ENCODE results near the gene IFRD2. TPM values are rescaled to one million over a fixed set of nuclear protein-coding genes. Genes with fewer than 3 reads are reported as not detected.
A peak's percentile ranks its signal among the peaks of the same experiment; 100 is the strongest.
"Not testable (repeated sequence)": the region's sequence is repeated elsewhere in the genome, so short reads cannot be mapped to it uniquely, and the experiment has no call there.

Gene IFRD2
- total and polyA plus RNA-seq, 3 experiments from 2014 or later: 66.8 to 192 (median 191) TPM

GRCh38 chr3:50288387-50289007 is 3.7 kb downstream of the IFRD2 start:
- peaks cover 21% of the 10 kb centered on the region for H3K4me1 ChIP-seq (ENCODE audit: insufficient read depth, low read length)
- H3K27ac ChIP-seq (ENCODE audit: low read depth, low read length): no peak overlapping the region
- H3K27me3 ChIP-seq (ENCODE audit: insufficient read depth, low read length, poor library complexity, severe bottlenecking): no peaks in the 10 kb centered on the region
- Mint-ChIP-seq H3K9me3 (no peaks in the 10 kb centered on the region), H3K27ac (no peak overlapping the region), H3K4me1 (peaks cover 13 to 17% (median 16%) of the 10 kb centered on the region in 3 donors), H3K27me3 (no peaks in the 10 kb centered on the region), H3K4me3 (peak overlapping the region in 1 of 7 donors; percentile 52), H3K36me3 (peaks cover 0 to 46% (median 7%) of the 10 kb centered on the region in 3 donors)
- no peak overlapping the region for H3K4me3 ChIP-seq (ENCODE audit: low read length)
- CTCF ChIA-PET: interaction anchor here (1.0 to 1.3 kb wide), 3 partner anchors 28 to 94 kb away, joined by 3 read pairs; no protein-coding TSS in a partner anchor
- H3K9me3 ChIP-seq (ENCODE audit: low read length): no peaks in the 10 kb centered on the region
- POLR2A ChIA-PET: interaction anchor here (0.5 to 0.6 kb wide), 2 partner anchors 35 to 45 kb away, joined by 3 read pairs; no protein-coding TSS in a partner anchor
- DNase-seq: no peak
- peaks cover 6% of the 10 kb centered on the region for H3K36me3 ChIP-seq (ENCODE audit: insufficient read depth, low read length)

- DNase-seq: no peak
- H3K36me3 Mint-ChIP-seq: peaks cover 0 to 44% (median 7%) of the 10 kb centered on the region in 3 donors
- Histone ChIP-seq H3K27me3 (ENCODE audit: insufficient read depth, low read length, poor library complexity, severe bottlenecking) (no peaks in the 10 kb centered on the region), H3K4me3 (ENCODE audit: low read length) (no peak overlapping the region), H3K4me1 (ENCODE audit: insufficient read depth, low read length) (peaks cover 15% of the 10 kb centered on the region), H3K27ac (ENCODE audit: low read depth, low read length) (no peak overlapping the region), H3K36me3 (ENCODE audit: insufficient read depth, low read length) (peaks cover 6% of the 10 kb centered on the region), H3K9me3 (ENCODE audit: low read length) (no peaks in the 10 kb centered on the region)
- no peaks in the 10 kb centered on the region for H3K27me3 Mint-ChIP-seq
- peak overlapping the region in 1 of 8 donors; percentile 48 for H3K27ac Mint-ChIP-seq
- POLR2A ChIA-PET: no interaction called here
- H3K4me3 Mint-ChIP-seq: peak overlapping the region in 1 of 7 donors; percentile 54
- H3K9me3 Mint-ChIP-seq: no peaks in the 10 kb centered on the region
- CTCF ChIA-PET: interaction anchor here (1.0 kb wide), 1 partner anchor 93 kb away, joined by 3 read pairs; no protein-coding TSS in a partner anchor
- peaks cover 6 to 8% (median 7%) of the 10 kb centered on the region in 3 donors for H3K4me1 Mint-ChIP-seq
Measured at GRCh38 chr3:50287262-50287661, 5.0 kb downstream of the IFRD2 start.

GRCh38 chr3:50286322-50287227 is 5.7 kb downstream of the IFRD2 start:
- Histone ChIP-seq H3K4me3 (ENCODE audit: low read length) (no peak overlapping the region), H3K9me3 (ENCODE audit: low read length) (no peaks in the 10 kb centered on the region), H3K27me3 (ENCODE audit: insufficient read depth, low read length, poor library complexity, severe bottlenecking) (no peaks in the 10 kb centered on the region), H3K36me3 (ENCODE audit: insufficient read depth, low read length) (peaks cover 6% of the 10 kb centered on the region), H3K27ac (ENCODE audit: low read depth, low read length) (no peak overlapping the region), H3K4me1 (ENCODE audit: insufficient read depth, low read length) (peaks cover 12% of the 10 kb centered on the region)
- H3K4me1 Mint-ChIP-seq: peaks cover 5 to 6% (median 6%) of the 10 kb centered on the region in 3 donors
- ChIA-PET CTCF (interaction anchor here (1.0 kb wide), 1 partner anchor 92 kb away, joined by 3 read pairs; no protein-coding TSS in a partner anchor), POLR2A (no interaction called here)
- H3K27ac Mint-ChIP-seq: peak overlapping the region in 1 of 8 donors; percentile 26
- H3K27me3 Mint-ChIP-seq: no peaks in the 10 kb centered on the region
- no peaks in the 10 kb centered on the region for H3K9me3 Mint-ChIP-seq
- H3K4me3 Mint-ChIP-seq: no peak overlapping the region
- H3K36me3 Mint-ChIP-seq: peaks cover 0 to 42% (median 7%) of the 10 kb centered on the region in 3 donors
- DNase-seq: no peak

GRCh38 chr3:50284121-50284520 is 8.1 kb downstream of the IFRD2 start:
- H3K4me3 ChIP-seq (ENCODE audit: low read length); H3K9me3 ChIP-seq (ENCODE audit: low read length); H3K4me3 Mint-ChIP-seq; H3K27ac Mint-ChIP-seq; H3K9me3 Mint-ChIP-seq; H3K27ac ChIP-seq (ENCODE audit: low read depth, low read length); H3K27me3 Mint-ChIP-seq; DNase-seq; H3K4me1 Mint-ChIP-seq; H3K36me3 ChIP-seq (ENCODE audit: insufficient read depth, low read length); H3K27me3 ChIP-seq (ENCODE audit: insufficient read depth, low read length, poor library complexity, severe bottlenecking); H3K4me1 ChIP-seq (ENCODE audit: insufficient read depth, low read length): not testable (repeated sequence)
- H3K36me3 Mint-ChIP-seq: peaks cover 0 to 28% (median 7%) of the 10 kb centered on the region in 3 donors
- CTCF ChIA-PET: interaction anchor here (1.0 to 1.7 kb wide), 2 partner anchors 14 to 24 kb away, joined by 3 to 5 read pairs; no protein-coding TSS in a partner anchor
- POLR2A ChIA-PET: interaction anchor here (0.6 to 1.1 kb wide), 2 partner anchors 8 to 76 kb away, joined by 3 read pairs; partner anchors contain the start of gene IFRD2

- no peak overlapping the region for H3K4me3 ChIP-seq (ENCODE audit: low read length)
- no peaks in the 10 kb centered on the region for H3K36me3 Mint-ChIP-seq
- H3K27me3 Mint-ChIP-seq: peaks cover 19 to 22% of the 10 kb centered on the region in 2 donors
- H3K27ac Mint-ChIP-seq: no peak overlapping the region
- CTCF ChIA-PET: interaction anchor here (0.7 to 2.2 kb wide), 5 partner anchors 28 to 87 kb away, joined by 3 to 10 read pairs (median 4); no protein-coding TSS in a partner anchor
- no peak for DNase-seq
- H3K4me1 ChIP-seq (ENCODE audit: insufficient read depth, low read length): peaks cover 15% of the 10 kb centered on the region
- no peaks in the 10 kb centered on the region for H3K36me3 ChIP-seq (ENCODE audit: insufficient read depth, low read length)
- peaks cover 13% of the 10 kb centered on the region for H3K27me3 ChIP-seq (ENCODE audit: insufficient read depth, low read length, poor library complexity, severe bottlenecking)
- H3K9me3 Mint-ChIP-seq: no peaks in the 10 kb centered on the region
- no peak overlapping the region for H3K27ac ChIP-seq (ENCODE audit: low read depth, low read length)
- POLR2A ChIA-PET: interaction anchor here (0.5 to 1.4 kb wide), 2 partner anchors 39 to 44 kb away, joined by 3 to 4 read pairs; partner anchors contain the start of gene GNAI2
- no peak overlapping the region for H3K4me3 Mint-ChIP-seq
- H3K4me1 Mint-ChIP-seq: peaks cover 10 to 17% (median 14%) of the 10 kb centered on the region in 3 donors
- H3K9me3 ChIP-seq (ENCODE audit: low read length): no peaks in the 10 kb centered on the region
Measured at GRCh38 chr3:50279255-50280016, 12.8 kb downstream of the IFRD2 start.

GRCh38 chr3:50278880-50279224 is 13.4 kb downstream of the IFRD2 start, which contains the start of gene LSMEM2:
Gene LSMEM2, plus strand, starts transcription at chr3:50279087. Its CDS starts 27 bp downstream, at chr3:50279114.
- H3K4me1 Mint-ChIP-seq: peaks cover 15 to 23% (median 19%) of the 10 kb centered on the region in 3 donors

More at GRCh38 chr3:50278880-50279224, 13.4 kb downstream of the IFRD2 start, which contains the start of gene LSMEM2:
- H3K36me3 Mint-ChIP-seq: no peaks in the 10 kb centered on the region
- Histone ChIP-seq H3K36me3 (ENCODE audit: insufficient read depth, low read length) (no peaks in the 10 kb centered on the region), H3K9me3 (ENCODE audit: low read length) (no peaks in the 10 kb centered on the region), H3K27ac (ENCODE audit: low read depth, low read length) (no peak within 1 kb of the TSS), H3K4me1 (ENCODE audit: insufficient read depth, low read length) (peaks cover 21% of the 10 kb centered on the region), H3K4me3 (ENCODE audit: low read length) (no peak within 1 kb of the TSS), H3K27me3 (ENCODE audit: insufficient read depth, low read length, poor library complexity, severe bottlenecking) (peaks cover 19% of the 10 kb centered on the region)
- H3K27me3 Mint-ChIP-seq: peaks cover 24 to 28% of the 10 kb centered on the region in 2 donors
- no peak for DNase-seq
- CTCF ChIA-PET: interaction anchor here (1.4 to 2.2 kb wide), 3 partner anchors 32 to 87 kb away, joined by 3 to 10 read pairs (median 10); no protein-coding TSS in a partner anchor
- H3K27ac Mint-ChIP-seq: peak within 1 kb of the TSS in 1 of 8 donors; percentile 61
- POLR2A ChIA-PET: interaction anchor here (0.5 to 1.4 kb wide), 2 partner anchors 38 to 43 kb away, joined by 3 to 4 read pairs; partner anchors contain the start of gene GNAI2
- H3K9me3 Mint-ChIP-seq: no peaks in the 10 kb centered on the region
- H3K4me3 Mint-ChIP-seq: no peak within 1 kb of the TSS

Data from CD8-positive, alpha-beta memory T cell (primary cell).